GM04504 (cell line): Measurements from ENCODE around the gene WDR53.
"Not testable (repeated sequence)": the region's sequence is repeated elsewhere in the genome, so short reads cannot be mapped to it uniquely, and the experiment has no call there.

Experiments
- DNase-seq: peaks from one replicate; pipeline ENCODE4 v3.0.0-alpha.2; 2012; ENCODE audit warnings: low read depth

Gene WDR53

DNA sequence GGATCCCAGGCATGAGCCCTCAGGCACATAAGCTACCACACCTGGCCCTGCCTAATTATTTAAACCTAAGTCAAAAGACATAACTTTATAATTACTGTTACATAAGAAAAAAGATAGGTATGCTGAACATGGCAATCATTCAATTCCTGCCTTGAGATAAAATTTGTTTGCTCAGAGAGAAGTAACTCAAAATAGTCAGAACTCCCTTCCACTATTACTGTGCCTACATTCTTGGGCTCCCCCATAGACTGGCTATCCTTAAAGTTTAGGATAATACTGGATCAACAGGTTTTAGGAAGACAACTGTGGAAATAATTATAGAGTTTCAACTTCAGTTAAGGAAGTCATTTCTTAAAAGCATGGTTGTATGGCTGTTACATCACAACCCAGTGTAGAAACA is 9.9 kb downstream of the WDR53 start:
- no peak for DNase-seq

DNA sequence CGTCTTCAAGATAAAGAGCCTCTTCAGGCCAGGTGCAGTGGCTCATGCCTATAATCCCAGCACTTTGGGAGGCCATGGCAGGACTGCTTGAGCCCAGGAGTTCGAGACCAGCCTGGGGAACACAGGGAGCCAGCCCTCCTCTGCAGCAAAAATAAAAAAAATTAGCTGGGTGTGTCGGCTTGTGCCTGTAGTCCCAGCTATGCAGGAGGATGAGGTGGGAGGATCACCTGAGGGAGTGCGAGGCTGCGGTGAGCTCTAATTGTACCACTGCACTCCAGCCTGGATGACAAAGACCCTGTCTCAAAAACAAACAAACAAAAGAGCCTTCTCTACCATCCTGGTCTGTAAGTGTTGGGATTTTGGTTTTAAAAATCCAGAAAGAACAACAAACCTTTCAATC is 11.1 kb downstream of the WDR53 start:
- DNase-seq: no peak

DNA sequence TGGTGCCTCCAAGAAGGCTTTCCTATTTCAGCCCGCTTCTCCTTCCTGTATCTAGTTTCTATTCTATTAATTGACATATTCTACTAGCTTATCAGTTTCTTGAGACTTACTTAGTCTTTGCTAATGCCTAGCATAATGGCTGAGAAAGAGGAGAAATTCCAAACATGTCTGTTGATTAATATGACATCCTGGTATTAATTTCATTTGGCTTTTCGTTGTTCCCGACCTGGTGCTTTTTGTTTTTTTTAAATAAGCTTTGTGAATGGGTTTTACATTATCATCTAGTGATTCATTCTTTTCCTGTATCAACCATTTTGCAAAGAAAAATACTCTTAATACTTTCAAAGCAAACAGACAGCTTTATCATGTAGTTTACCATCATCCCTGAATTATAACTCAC is 13.1 kb downstream of the WDR53 start:
- DNase-seq: no peak

DNA sequence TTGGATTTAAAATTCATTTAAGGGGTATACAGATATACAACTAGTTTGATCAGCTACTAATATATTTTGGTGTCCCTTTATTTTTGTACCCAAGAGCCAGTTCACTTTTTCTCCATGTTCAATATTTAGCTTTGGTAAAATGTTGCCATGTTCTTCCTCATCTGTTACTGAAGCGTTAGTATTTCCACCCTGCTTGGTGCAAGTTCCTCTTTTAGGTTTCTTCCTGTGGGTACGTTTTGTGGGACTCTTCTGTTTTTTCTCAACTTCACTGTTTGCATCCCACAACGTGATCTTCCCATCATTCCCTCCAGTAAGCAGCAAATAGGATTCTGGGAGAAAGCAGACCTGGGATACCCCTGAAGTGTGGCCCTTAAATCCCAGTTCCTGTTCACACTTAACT is 14.1 kb downstream of the WDR53 start:
- DNase-seq: no peak

DNA sequence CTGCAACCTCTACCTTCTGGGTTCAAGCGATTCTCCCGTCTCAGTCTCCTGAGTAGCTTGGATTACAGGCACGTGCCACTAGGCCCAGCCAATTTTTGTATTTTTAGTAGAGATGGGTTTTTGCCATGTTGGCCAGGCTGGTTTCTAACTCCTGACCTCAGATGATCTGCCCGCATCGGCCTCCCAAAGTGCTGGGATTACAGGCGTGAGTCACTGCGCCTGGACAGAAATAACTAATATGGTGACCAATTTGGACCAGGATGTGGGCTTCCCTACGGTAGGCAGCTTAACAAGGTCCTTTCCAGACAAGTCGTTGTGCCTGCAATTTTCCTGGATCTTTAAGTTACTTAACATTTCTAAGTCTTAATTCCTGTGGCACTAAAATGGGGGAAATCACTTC is 14.8 kb downstream of the WDR53 start:
- DNase-seq: no peak

DNA sequence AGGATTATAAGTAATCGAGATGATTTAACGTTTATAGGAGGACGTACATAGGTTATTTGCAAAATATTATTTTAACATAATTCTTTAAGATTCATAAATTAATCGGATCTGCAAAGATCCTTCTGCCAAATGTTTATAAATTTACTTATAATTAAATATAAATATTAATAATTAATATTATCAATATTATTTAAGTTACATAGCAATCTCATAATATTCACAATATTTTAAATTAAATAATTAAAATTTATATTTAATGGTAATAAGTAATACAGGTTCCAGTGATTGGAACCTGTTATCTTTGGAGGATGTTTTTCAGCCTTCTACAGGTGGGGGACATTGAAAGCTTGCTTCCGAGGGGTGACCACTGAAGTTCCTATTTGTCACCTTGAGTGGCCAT is 16.1 kb downstream of the WDR53 start:
- DNase-seq: no peak

DNA sequence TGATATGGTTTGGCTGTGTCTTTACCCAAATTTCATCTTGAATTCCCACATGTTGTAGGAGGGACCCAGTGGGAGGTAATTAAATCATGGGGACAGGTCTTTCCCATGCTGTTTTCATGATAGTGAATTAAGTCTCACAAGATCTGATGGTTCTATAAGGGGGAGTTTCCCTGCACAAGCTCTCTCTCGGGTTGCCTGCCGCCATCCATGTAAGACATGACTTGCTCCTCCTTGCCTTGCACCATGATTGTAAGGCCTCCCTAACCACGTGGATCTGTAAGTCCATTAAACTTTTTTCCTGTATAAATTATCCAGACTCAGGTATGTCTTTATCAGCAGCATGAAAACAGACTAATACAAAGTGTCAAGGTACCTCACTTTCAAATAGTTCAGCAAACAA is 18.2 kb downstream of the WDR53 start:
- not testable (repeated sequence) for DNase-seq

DNA sequence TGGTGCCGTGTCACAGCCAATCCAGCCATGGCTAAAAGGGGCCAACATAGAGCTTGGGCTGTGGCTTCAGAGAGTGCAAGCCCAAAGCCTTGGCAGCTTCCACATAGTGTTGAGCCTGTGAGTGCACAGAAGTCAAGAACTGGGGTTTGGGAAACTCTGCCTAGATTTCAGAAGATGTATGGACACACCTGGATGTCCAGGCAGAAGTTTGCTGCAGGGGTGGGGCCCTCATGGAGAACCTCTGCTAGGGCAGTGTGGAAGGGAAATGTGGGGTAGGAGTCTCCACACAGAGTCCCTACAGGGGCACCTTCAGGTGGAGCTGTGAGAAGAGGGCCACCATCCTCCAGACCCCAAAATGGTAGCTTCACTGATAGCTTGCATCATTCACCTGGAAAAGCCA is 19.0 kb downstream of the WDR53 start:
- not testable (repeated sequence) for DNase-seq

DNA sequence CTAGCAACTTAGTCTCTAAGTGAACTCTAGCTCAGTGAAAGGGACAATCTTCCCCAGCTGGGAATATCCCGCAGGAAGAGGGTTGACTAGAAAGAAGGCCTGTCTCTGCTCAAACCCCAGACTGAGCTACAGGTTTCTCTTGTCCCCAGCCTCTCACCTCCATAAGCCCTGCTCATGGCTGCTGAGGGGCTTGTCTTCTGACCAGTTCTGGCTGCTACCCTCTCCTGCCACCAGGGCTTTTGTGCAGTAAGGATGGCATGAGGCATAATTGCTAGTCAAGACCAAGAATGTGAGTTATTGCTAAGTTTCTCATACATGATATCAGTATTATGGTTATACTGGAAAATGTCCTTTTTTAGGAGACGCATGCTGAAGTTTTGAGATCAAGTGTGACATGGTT is 21.3 kb downstream of the WDR53 start:
- no peak for DNase-seq

DNA sequence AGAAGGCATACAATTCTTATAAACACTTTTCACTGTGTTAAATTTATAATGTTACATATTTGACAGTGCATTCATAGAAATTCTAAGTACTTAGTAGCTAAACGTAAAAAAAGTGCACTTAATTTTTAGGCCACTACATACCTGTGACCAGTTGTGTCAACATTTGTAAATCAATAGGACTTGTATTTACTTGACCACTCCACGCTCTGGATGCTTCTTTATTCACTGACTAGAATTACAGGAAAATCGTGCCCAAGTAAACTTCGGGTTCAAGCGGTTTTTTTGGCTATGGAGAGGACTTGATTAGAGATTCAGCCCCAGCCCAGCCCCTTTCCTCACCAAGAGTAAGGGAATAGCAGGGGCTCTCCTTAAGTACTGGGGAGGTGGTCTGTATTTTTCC is 21.8 kb downstream of the WDR53 start:
- no peak for DNase-seq

DNA sequence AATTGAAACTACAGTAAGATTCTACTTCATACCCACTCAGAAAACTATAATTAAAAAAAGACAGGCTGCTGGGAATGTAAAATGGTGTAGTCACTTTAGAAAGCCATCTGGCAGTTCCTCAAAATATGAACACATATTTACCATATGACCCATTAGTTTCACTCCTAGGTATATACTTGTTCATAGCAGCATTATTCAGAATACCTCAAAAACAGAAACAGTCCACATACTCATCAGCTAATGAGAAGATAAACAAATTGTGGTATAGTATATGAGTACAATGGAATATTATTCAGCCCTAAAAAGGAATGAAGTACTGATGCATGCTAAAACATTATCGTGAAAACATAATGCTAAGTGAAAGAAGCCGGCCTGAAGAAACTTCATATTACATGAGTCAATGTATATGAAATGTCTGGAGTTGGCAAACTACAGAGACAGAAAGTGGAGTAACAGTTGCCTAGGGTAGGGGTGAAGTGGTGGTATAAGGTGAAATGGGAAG is 23.8 kb downstream of the WDR53 start:
- DNase-seq: no peak

DNA sequence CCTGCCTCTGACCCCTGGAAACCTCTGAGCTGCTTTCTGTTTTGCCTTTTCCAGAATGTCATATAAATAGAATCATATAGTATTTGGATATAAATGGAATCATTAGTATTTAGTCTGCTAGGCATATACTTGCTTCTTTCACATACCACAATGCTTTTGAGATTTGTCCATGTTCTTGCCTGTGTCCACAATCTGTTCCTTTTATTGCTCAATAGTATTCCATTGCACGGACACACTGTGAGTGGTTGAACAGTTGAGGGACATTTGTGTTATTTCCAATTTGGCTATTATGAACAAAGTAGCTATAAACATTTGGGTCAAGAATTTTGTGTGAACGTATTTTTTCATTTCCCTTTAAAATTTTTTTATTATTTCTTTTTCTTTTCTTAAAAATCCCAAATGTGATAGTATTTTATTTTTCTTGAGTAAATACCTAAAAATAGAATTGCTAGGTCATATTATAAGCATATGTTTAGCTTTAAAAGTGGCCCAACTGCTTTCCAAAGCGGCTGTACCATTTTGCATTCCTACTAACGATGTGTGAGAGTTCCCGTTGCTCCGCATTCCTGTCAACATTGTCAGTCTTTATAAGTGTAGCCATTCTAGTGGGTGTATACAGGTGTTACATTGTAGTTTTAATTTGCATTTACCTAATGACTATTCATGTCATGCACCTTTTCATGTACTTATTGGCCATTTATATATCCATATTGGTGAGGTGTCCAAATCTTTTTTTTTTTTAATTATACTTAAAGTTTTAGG is 26.5 kb downstream of the WDR53 start:
- DNase-seq: no peak

DNA sequence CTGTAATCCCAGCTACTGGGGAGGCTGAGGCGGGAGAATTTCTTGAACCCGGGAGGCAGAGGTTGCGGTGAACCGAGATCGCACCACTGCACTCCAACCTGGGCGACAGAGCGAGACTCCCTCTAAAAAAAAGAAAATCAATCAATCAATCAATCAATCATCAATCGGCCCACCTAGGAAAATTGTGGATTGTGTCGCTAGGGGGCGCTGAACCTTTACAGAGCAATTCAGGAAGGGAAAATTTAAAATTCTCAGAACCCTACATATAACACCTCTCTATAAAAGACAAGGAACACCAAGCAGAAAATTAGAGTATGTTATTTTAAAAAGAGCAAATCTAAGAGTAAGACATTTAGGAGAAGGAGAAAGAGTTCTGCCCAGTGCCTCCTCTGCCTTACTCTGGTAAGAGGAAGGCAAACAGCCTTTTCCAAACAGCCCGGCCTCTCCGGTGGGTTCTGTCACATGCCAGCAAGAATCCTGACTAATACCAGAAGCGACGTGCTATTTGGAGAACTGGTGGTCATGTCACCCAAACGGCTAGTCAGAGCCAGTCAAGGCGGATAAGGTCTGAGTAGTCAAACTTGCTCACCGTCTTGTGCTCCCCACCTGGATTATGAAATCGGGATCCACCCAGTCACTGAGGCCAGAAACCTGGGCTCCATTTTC is 30.9 kb downstream of the WDR53 start:
- no peak for DNase-seq

DNA sequence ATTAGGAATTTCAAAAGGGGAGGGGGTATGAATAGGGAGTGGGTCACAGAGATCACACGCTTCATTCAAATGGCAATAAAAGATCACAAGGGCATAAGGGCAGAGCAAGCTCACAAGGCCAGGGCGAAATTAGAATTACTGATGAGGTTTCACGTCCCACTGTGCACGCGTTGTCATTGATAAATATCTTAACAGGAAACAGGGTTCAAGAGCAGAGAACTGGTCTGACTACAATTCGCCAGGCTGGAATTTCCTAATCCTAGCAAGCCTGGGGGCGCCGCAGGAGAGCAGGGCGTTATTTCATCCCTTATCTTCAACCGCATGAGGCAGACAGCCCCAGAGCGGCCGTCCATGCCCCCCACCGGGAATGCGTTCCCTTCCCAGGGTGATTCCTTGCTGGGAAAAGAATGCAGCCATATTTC is 35.1 kb downstream of the WDR53 start:
- DNase-seq: no peak

DNA sequence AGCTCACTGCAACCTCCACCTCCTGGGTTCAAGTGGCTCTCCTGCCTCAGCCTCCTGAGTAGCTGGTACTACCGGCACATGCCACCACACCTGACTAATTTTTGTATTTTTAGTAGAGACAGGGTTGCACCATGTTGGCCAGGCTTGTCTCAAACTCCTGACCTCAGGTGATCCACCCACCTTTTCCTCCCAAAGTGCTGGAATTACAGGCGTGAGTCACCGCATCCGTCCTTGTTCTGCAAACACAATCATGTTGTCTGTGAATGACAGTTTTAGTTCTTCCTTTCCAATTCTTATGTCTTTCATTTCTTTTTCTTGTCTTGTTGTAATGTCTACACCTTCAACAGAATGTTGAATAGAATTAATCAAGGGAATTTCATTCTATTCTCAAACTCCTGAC is 36.9 kb downstream of the WDR53 start:
- no peak for DNase-seq

DNA sequence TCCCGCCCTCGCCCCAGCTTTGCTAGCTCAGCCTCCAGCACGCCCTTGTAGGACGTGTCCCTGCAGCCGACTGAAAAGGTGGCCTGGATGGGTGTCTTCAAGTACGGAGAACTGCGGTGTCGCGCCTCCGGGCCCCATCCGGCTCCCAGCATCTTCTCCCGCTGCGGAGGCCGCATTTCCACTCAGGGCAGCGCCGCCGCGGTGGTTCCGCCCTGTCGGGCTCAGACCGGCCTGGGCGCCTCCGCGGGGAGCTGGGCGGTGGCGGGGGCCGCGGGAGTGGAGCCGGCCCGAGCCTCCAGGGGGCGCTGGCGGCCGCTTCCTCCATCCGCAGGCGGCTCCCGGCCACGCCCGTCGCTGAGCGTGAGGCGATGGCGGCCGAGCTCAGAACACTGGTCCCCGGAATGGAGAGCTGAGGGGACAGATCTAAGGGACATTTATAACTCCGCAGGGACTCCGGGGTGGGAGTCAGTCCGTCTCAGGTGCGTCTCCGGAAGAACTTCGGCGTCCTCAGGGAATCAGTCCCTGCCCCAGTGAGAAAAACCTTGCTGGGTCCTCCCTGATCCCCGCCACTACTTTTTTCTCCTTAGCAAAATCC is 39.6 kb downstream of the WDR53 start:
- DNase-seq: peak; percentile 34

DNA sequence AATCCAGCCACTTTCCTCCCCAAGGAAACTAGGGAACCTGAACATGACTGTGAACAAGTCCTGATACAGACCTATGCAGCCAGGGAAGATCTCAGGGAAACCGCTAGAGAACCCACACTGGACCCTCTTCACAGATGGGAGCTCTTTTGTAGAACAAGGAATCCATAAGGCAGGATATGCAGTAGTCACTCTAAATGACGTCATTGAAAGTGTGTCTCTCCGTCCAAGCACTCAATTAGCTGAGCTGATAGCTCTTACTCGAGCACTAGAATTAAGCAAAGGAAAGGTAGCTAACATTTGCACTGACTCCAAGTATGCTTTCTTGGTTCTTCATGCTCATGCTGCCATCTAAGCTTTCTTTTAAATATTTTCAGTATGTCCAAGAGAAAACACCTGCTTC is 43.2 kb downstream of the WDR53 start:
- DNase-seq: no peak

DNA sequence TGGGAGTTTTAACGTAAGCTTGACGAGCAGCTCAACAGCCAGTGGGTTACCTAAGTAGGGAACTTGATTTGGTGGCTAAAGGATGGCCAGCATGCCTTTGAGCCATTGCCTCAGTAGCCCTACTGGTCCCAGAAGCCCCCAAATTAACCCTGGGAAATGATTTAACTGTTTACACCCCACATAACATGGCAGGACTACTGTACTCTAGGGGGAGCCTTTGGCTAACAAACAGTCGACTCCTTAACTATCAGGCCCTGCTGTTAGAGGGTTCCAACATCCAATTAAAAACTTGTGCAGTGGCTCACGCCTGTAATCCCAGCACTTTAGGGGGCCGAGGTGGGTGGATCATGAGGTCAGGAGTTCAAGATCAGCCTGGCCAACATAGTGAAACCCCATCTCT is 43.8 kb downstream of the WDR53 start:
- DNase-seq: no peak

DNA sequence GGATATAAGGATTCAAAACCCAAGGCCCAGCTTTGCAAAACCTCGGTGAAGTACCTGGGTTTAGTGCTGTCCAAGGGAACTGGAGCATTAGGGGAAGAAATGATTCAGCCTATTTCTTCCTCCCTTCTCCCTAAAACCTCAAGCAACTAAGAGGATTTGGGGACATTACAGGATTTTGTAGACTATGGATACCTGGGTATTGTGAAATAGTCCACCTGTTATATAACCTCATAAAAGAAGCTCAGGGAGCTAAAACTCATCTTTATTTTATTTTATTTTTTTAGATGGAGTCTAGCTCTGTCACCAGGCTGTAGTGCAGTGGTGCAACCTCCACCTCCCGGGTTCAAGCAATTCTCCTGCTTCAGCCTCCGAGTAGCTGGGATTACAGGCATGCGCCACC is 44.5 kb downstream of the WDR53 start:
- no peak for DNase-seq

DNA sequence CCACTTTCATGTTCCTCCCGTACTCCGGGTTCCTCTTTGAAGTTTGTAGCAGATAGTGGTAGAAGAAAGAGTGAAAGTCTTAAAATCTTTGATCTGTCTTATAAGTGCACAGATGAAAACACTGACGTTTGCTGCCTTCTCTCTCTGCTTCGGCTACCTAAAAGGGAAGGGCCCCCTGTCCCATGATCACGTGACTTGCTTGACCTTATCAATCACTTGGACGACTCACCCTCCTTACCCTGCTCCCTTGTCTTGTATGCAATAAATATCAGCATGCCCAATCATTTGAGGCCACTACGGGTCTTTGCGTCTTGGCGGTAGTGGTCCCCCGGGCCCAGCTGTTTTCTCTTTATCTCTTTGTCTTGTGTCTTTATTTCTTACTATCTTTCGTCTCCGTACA is 47.1 kb downstream of the WDR53 start:
- DNase-seq: not testable (repeated sequence)

DNA sequence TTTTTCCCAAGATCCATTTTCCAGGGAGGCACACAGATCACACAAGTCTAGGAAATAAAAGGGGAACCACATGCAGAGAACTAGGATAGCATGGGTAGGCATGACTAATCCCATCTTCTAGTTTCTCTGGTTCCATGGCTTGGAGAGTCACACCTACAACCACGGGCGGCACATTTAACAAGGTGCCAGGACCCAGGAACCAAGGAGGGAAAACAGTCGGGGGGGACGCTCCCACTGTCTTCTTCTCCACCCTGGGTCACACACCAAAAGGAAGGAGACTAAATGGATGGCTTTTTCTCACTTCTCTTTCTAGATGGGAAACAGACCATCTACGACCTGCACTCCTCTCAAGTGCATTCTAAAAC is 48.7 kb downstream of the WDR53 start:
- DNase-seq: no peak

DNA sequence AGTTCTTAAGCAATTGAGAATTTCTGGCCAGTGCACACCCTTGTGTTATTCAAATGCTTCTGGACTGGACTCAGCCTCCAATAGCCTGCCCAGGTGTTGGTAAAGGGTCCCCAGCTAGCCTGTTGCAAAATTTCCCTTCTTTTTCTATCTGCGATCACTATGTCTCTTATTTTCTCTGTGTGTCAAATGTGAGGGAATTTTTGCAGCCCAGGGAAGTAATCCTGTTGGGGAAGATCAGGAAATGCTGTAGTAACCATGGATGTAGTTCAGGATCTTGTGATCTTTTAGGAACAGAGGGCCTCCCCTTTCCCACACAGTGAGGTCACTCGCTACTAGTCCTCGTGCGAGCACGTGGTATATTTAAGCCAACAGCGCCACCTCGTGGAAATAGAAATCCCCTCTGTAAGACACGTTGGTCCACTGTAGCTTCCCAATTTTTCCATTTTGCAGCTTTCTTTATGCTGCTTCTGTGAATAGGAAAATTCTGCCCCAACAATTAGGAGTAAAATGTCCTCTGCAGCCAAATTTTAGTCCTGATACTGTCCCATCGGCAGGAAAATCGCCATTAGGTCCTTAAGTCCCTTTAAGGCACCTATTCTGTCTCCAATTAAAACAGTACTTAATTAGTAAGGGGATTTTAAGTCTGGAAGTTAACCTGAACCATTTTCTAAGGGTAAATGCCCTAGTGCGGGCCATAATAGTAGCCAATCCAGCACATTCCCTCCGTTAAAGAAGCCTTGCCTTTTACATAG is 49.2 kb downstream of the WDR53 start:
- DNase-seq: peak; percentile 50

DNA sequence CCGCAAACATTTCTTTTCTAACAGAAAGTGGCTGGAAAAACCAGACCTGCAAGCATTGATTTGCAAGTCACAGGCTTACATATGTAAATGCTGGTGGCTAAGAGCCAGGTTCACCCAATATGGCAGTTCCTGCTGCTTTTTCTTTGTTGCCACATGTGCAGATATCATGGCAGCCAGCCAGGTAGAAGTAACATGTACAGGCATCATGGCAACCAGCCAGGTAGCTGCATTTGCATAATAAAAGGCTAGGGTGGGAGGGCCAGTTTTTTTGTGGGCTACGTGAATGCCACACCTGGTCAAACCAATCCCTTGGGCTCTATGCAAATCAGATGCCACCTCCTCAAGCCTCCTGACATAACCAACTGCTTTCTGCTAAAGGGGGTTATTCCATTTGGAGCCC is 50.4 kb downstream of the WDR53 start:
- no peak for DNase-seq
